ENCODE results near the gene TSSC4.

The TSSC4 gene

DNA sequence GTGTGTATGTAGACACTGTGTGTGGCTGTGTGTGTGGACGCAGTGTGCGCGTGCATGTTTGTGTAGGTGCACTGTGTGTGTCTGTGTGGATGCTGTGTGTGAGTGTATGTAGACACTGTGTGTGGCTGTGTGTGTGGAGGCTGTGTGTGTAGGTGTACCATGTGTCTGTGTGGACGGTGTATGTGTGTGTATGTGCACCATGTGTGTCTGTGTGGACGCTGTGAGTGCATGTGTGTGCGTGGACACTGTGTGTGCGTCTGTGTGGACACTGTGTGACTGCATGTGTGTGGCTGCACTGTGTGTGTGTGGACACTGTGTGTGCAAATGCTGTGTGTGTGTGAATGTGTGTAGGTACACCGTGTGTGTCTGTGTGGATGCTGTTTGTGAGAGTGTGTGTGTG is 33.5 kb downstream of the TSSC4 start:
- TF ChIP-seq L3MBTL2 (conservative IDR thresholded peaks at IDR 0.05) (no peak), ARNT (IDR thresholded peaks at IDR 0.05) (no peak), FOXM1 (IDR thresholded peaks at IDR 0.05; ENCODE audit: borderline replicate concordance) (no peak), LEF1 (IDR thresholded peaks at IDR 0.05; ENCODE audit: borderline replicate concordance) (no peak), HDGF (IDR thresholded peaks at IDR 0.05; ENCODE audit: borderline replicate concordance) (no peak)
- ChIA-PET POLR2A (no interaction called here), CTCF (no interaction called here)
- no peak for DNase-seq (ENCODE audit: extremely low spot score)

DNA sequence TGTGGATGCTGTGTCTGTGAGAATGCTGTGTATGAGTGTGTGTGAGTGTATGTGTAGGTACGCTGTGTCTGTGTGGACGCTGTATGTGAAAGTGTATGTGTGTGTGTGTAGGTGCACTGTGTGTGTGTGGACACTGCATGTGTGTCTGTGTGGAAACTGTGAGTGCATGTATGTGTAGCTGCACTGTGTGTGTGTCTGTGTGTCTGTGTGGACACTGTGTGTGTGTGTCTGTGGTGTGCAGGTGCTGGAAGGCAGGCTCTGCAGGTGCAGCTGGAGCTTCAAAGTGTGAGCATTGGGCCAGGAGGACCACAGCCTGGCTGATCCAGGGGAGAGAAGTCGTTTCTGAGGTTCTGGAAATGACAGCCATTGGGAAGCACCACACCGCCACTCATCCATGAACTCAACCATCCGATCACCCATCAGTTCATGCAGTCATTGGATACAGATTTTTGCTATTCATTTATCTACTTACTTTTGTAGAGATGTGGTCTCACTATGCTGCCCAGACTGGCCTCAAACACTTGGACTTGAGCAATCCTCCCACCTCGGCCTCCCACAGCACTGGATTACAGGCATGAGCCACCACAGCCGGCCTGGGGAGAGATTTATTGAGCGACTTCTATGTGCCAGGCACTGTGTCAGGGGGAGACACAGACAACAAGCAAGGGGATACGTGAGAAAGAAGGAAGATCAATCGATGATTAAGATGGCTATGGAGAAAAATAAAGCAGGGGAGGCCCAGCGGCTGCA is 34.1 kb downstream of the TSSC4 start:
- ChIA-PET POLR2A (no interaction called here), CTCF (no interaction called here)
- no peak for DNase-seq (ENCODE audit: extremely low spot score)
- no peak for TF ChIP-seq FOXK2 (IDR thresholded peaks at IDR 0.05)
- TF ChIP-seq ARNT (IDR thresholded peaks at IDR 0.05): no peak
- no peak for TF ChIP-seq LEF1 (IDR thresholded peaks at IDR 0.05; ENCODE audit: borderline replicate concordance)
- TF ChIP-seq FOXM1 (IDR thresholded peaks at IDR 0.05; ENCODE audit: borderline replicate concordance): no peak
- TF ChIP-seq ZNF384 (IDR thresholded peaks at IDR 0.05): no peak
- no peak for TF ChIP-seq SP1 (IDR thresholded peaks at IDR 0.05)
- no peak for TF ChIP-seq CTBP1 (IDR thresholded peaks at IDR 0.05; ENCODE audit: borderline replicate concordance)
- no peak for TF ChIP-seq SUZ12 (IDR thresholded peaks at IDR 0.05)
- no peak for TF ChIP-seq BHLHE40 (IDR thresholded peaks at IDR 0.05; ENCODE audit: borderline replicate concordance)
- no peak for TF ChIP-seq NFRKB (IDR thresholded peaks at IDR 0.05)
- no peak for TF ChIP-seq TARDBP (IDR thresholded peaks at IDR 0.05)
- TF ChIP-seq ELF4 (IDR thresholded peaks at IDR 0.05): no peak
- TF ChIP-seq, protein P1, sequence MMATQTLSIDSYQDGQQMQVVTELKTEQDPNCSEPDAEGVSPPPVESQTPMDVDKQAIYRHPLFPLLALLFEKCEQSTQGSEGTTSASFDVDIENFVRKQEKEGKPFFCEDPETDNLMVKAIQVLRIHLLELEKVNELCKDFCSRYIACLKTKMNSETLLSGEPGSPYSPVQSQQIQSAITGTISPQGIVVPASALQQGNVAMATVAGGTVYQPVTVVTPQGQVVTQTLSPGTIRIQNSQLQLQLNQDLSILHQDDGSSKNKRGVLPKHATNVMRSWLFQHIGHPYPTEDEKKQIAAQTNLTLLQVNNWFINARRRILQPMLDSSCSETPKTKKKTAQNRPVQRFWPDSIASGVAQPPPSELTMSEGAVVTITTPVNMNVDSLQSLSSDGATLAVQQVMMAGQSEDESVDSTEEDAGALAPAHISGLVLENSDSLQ (IDR thresholded peaks at IDR 0.05): no peak

DNA sequence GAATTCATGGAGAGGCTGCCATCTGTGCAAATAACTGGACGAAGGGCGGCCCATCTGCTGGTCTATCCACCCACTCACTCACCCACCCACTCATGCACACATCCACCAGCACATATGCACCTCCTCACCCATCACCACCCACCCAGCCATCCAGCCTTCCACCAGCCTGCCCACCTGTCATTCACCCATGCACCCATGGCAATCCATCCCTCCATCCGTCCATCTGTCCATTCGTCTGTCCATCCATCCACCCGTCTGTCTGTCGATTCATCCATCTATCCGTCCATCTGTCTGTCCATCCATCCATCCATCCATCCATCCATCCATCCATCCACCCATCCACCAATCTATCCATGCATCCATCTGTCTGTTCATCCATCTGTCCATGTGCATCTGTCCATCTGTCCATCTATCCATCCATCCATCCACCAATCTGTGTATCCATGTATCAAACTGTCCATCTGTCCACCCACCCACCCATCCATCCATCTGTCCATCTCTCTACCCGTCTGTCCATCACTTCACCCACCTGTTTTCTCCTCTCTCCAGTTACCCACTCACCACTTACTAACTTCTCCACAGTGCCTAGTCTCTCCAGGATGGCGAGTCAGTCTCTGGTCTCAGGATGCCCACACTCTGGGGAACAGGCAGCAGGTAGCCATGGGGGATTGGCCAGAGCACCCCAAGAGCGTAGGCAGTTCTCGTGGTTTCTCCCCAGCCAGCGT is 34.9 kb downstream of the TSSC4 start:
- CTCF ChIA-PET: no interaction called here
- no peak for TF ChIP-seq SUZ12 (IDR thresholded peaks at IDR 0.05)
- no peak for TF ChIP-seq FOXM1 (IDR thresholded peaks at IDR 0.05; ENCODE audit: borderline replicate concordance)
- TF ChIP-seq ZNF384 (IDR thresholded peaks at IDR 0.05): no peak
- TF ChIP-seq LEF1 (IDR thresholded peaks at IDR 0.05; ENCODE audit: borderline replicate concordance): no peak
- no peak for TF ChIP-seq TARDBP (IDR thresholded peaks at IDR 0.05)
- TF ChIP-seq HDGF (IDR thresholded peaks at IDR 0.05; ENCODE audit: borderline replicate concordance): no peak
- TF ChIP-seq CTBP1 (IDR thresholded peaks at IDR 0.05; ENCODE audit: borderline replicate concordance): no peak
- DNase-seq (ENCODE audit: extremely low spot score): no peak
- POLR2A ChIA-PET: no interaction called here

DNA sequence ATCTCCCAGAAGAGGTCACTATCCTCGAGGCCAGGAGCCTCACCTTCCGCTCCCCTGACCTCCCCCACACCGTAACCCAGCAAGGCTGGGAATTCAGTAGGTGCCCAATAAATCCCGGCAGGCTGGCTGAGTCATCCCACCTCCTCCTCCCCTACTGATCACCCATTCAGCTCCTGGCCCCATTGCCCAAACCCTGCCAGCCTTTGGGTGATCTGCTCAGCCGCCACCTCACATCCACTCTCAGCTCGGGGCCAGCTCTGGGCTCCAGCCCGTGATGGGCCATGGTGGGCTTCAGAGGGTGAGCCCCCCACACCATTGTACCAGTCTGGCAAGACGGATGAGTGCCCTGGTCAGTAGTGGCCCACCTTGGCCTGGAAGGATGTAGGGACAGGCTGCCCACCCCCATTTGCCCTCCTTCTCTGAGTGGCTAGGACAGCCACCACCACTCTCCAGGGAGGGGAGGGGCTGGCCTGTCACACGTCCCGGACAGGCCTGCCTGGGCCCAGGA is 35.5 kb downstream of the TSSC4 start:
- ChIA-PET CTCF (interaction anchor here (1.0 kb wide), 1 partner anchor 8 kb away, joined by 3 read pairs; no protein-coding TSS in a partner anchor), POLR2A (no interaction called here)
- TF ChIP-seq SUZ12 (IDR thresholded peaks at IDR 0.05) (no peak), BHLHE40 (IDR thresholded peaks at IDR 0.05; ENCODE audit: borderline replicate concordance) (no peak), ZNF384 (IDR thresholded peaks at IDR 0.05) (no peak), FOXK2 (IDR thresholded peaks at IDR 0.05) (no peak), LEF1 (IDR thresholded peaks at IDR 0.05; ENCODE audit: borderline replicate concordance) (no peak), HDGF (IDR thresholded peaks at IDR 0.05; ENCODE audit: borderline replicate concordance) (no peak), L3MBTL2 (conservative IDR thresholded peaks at IDR 0.05) (no peak), FOXA1 (IDR thresholded peaks at IDR 0.05) (no peak)
- TF ChIP-seq, protein P1 (IDR thresholded peaks at IDR 0.05): no peak
- DNase-seq (ENCODE audit: extremely low spot score): no peak

DNA sequence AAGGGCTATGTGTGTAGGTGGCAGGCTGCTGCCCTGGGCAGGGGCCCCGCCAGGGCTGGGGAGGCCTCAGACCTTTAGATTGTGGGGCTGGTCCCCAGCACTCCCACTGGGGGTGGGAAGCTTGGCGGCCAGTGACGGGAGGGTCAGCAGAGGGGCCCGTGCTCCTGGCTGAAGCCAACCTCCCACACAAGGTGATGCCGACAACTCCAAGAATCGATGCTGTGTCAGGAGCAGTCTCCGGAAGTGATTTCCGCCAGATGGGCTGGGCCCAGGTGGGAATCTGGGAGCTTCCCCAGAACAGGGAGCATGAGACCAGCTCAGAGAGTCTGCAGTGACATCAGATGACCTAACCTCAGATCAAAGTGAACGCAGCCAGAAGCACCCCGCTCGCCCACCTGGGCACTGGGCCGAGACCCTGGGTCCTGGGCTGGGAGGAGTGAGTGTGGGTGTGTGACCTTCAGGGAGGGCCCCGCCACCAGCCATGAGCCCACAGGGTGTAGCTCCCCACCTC is 36.0 kb downstream of the TSSC4 start:
- ChIA-PET POLR2A (no interaction called here), CTCF (interaction anchor here (1.0 kb wide), 1 partner anchor 9 kb away, joined by 3 read pairs; no protein-coding TSS in a partner anchor)
- no peak for DNase-seq (ENCODE audit: extremely low spot score)
- no peak for TF ChIP-seq BHLHE40 (IDR thresholded peaks at IDR 0.05; ENCODE audit: borderline replicate concordance)

DNA sequence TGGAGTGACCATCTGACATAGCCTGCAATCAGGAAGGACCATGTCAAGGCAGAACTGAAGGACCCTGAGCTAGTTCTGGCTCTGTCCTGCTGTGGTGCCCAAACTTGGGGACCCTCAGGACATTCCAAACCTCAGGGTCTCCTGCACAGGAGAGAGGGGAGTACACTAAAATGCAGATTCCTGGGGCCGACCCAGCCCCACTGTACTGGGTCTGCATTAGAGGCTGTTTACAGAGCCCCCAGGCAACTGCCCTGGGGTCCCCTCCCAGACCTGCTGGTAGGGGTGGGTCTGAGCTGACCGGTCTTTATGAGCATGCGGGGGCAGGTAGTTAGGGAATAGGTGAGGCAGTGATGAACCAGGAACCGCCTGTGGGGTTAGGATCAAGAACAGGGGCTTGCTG is 37.0 kb downstream of the TSSC4 start:
- CTCF ChIA-PET: no interaction called here
- TF ChIP-seq CTBP1 (IDR thresholded peaks at IDR 0.05; ENCODE audit: borderline replicate concordance) (no peak), FOXM1 (IDR thresholded peaks at IDR 0.05; ENCODE audit: borderline replicate concordance) (no peak), BHLHE40 (IDR thresholded peaks at IDR 0.05; ENCODE audit: borderline replicate concordance) (no peak), LEF1 (IDR thresholded peaks at IDR 0.05; ENCODE audit: borderline replicate concordance) (no peak)
- DNase-seq (ENCODE audit: extremely low spot score): no peak
- POLR2A ChIA-PET: no interaction called here

DNA sequence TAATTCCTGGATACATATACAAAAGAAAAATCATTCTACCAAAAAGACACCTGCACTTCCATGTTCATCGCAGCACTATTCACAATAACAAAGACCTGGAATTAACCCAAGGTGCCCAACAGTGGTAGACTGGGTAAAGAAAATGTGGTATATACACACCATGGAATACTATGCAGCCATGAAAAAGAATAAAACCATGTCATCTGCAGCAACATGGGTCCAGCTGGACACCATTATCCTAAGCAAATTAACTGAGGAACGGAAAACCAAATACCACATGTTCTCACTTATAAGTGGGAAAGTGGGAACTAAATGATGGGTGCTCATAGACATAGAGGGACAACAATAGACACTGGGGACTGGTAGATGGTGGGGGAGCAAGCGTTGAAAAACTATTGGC is 39.3 kb downstream of the TSSC4 start:
- ChIA-PET CTCF (no interaction called here), POLR2A (no interaction called here)
- no peak for DNase-seq (ENCODE audit: extremely low spot score)
- no peak for TF ChIP-seq CTBP1 (IDR thresholded peaks at IDR 0.05; ENCODE audit: borderline replicate concordance)
- no peak for TF ChIP-seq FOXM1 (IDR thresholded peaks at IDR 0.05; ENCODE audit: borderline replicate concordance)
- no peak for TF ChIP-seq ARNT (IDR thresholded peaks at IDR 0.05)
- TF ChIP-seq ZNF384 (IDR thresholded peaks at IDR 0.05): no peak

All from HEK293T (cell line).